ENCODE data around the gene REXO1.

Gene REXO1

GRCh38 chr19:1826557-1827521 lies 21.4 kb downstream of the REXO1 start:
- peak; percentile 79 for DNase-seq

GRCh38 chr19:1825909-1826556 lies 22.2 kb downstream of the REXO1 start:
- peak; percentile 89 for DNase-seq

- no peak for DNase-seq
Measured at GRCh38 chr19:1824252-1824622, 24.0 kb downstream of the REXO1 start.

- no peak for DNase-seq
Measured at GRCh38 chr19:1823539-1824251, 24.6 kb downstream of the REXO1 start.

GRCh38 chr19:1823020-1823419 lies 25.3 kb downstream of the REXO1 start:
- no peak for DNase-seq

- DNase-seq: no peak
Measured at GRCh38 chr19:1822210-1822609, 26.1 kb downstream of the REXO1 start.

GRCh38 chr19:1819341-1820255 lies 28.7 kb downstream of the REXO1 start:
- no peak for DNase-seq

- DNase-seq: no peak
Measured at GRCh38 chr19:1818549-1819195, 29.6 kb downstream of the REXO1 start.

GRCh38 chr19:1817553-1818179 lies 30.6 kb downstream of the REXO1 start:
- DNase-seq: no peak

- no peak for DNase-seq
Measured at GRCh38 chr19:1816530-1817298, 31.6 kb downstream of the REXO1 start.

- DNase-seq: no peak
Measured at GRCh38 chr19:1815605-1816529, 32.4 kb downstream of the REXO1 start.

GRCh38 chr19:1814833-1815604 lies 33.3 kb downstream of the REXO1 start:
- no peak for DNase-seq

- no peak for DNase-seq
Measured at GRCh38 chr19:1814391-1814790, 33.9 kb downstream of the REXO1 start.

- no peak for DNase-seq
Measured at GRCh38 chr19:1813192-1814182, 34.8 kb downstream of the REXO1 start.

GRCh38 chr19:1812426-1813191 lies 35.7 kb downstream of the REXO1 start:
- DNase-seq: peak; percentile 99

GRCh38 chr19:1811942-1812425 lies 36.3 kb downstream of the REXO1 start, which contains the start of gene ATP8B3:
Gene ATP8B3, minus strand, starts transcription at chr19:1812276. Its CDS starts 540 bp downstream, at chr19:1811736.
- DNase-seq: no peak
